Right lobe of liver (tissue), 6 donors: ENCODE measurements around the gene KLK3. TPM values are rescaled to one million over a fixed set of nuclear protein-coding genes. Genes with fewer than 3 reads are reported as not detected.
A peak's percentile ranks its signal among the peaks of the same experiment; 100 is the strongest.

Source experiments
- ATAC-seq, 4 donors: fragments of 200-7000 bp; cut with Tn5 transposase; one replicate each; pipeline ENCODE4 v1.9.1; 2020; ENCODE audit warnings: mild to moderate bottlenecking in 4 of 4, moderate library complexity in 4 of 4
- DNase-seq, 3 donors: peaks; one replicate each; pipeline ENCODE4 v3.0.0-alpha.2; 2020
- H3K27ac ChIP-seq, 3 donors: fragments of 200-600 bp; one replicate each; pipeline ENCODE4 v1.8.0; 2022
- H3K27me3 ChIP-seq, 2 donors: fragments of 200-600 bp; one replicate each; pipeline ENCODE4 v1.8.0; 2022
- H3K36me3 ChIP-seq, 4 donors: fragments of 200-600 bp; sonication (generic) in 1 of 4; one replicate each; pipeline versions ENCODE4 v1.5.1 to v1.8.0; 2017 to 2022; ENCODE audit warnings: control low read depth in 1 of 4
- H3K4me1 ChIP-seq, 4 donors: fragments of 200-600 bp; sonication (generic) in 1 of 4; one replicate each; pipeline versions ENCODE4 v1.5.1 to v1.8.0; 2017 to 2022; ENCODE audit warnings: control low read depth in 1 of 4
- H3K4me3 ChIP-seq, 3 donors: fragments of 200-600 bp; one replicate each; pipeline ENCODE4 v1.8.0; 2022
- H3K9me3 ChIP-seq, 4 donors: fragments of 200-600 bp; sonication (generic) in 1 of 4; one replicate each; pipeline versions ENCODE4 v1.5.1 to v1.8.0; 2017 to 2022; ENCODE audit warnings: control low read depth in 1 of 4
- CTCF ChIP-seq, 4 donors: fragments of 200-600 bp in 3 of 4; fragments of 450-650 bp in 1 of 4; IDR thresholded peaks; one replicate each; pipeline versions ENCODE4 v1.5.1 to v1.8.0; 2016 to 2022; ENCODE audit warnings: antibody characterized with exemption in 4 of 4, mild to moderate bottlenecking in 2 of 4
- POLR2A ChIP-seq: fragments of 450-650 bp; IDR thresholded peaks from one replicate; pipeline ENCODE4 v1.6.1; 2017; ENCODE audit warnings: antibody characterized with exemption, mild to moderate bottlenecking
- WGBS: methylation state at CpG from one replicate; pipeline ENCODE4 v1.1.6; 2018; ENCODE audit warnings: low coverage, low lambda C conversion rate; ENCODE audit not compliant: insufficient coverage; ENCODE audit errors: missing lambda C conversion rate; 5-methylcytosine and 5-hydroxymethylcytosine counted together
- intact Hi-C, 2 donors: fragments of 100-400 bp; cut with DNase I; formaldehyde crosslinking; loops; one replicate each; pipeline versions ENCODE4 v1.11.2 to v1.14.1; 2022
- total RNA-seq, 6 experiments: library from RNA; depleted of rRNA in 2 of 6; stranded (reverse); fragments of >200 nt in 2 of 6; fragmentation: NEBNext Ultra II Directional in 3 of 6; extraction: Animal tissue kit (Norgen Biotek cat#: 25700) in 3 of 6; gene quantifications; one replicate each; pipeline versions ENCODE4 v1.1.0 to v1.2.4, GENCODE V29; 2016 to 2023
- donor health status: DM: no; HTN: yes; CAD: no.
- donor health status: DM: no; HTN: no; CAD: no.
- donor health status: DM: no; HTN: no; CAD: no.
- donor health status: DM: no; HTN: yes; CAD: no.
- donor health status: DM: no; HTN: yes; CAD: no.

The KLK3 gene
- total RNA-seq, 6 experiments from 2014 or later, result not detected

GRCh38 chr19:50835785-50836542 is 18.8 kb upstream of the KLK3 start:
- no peaks in the 10 kb centered on the region for H3K9me3 ChIP-seq
- peak; percentile 95 to 99 (median 98) for ATAC-seq
- peak overlapping the region in 1 of 3 donors; percentile 29 for H3K27ac ChIP-seq

GRCh38 chr19:50836543-50837195 is 18.0 kb upstream of the KLK3 start:
- Histone ChIP-seq H3K27ac (no peak overlapping the region), H3K4me3 (peak overlapping the region in 1 of 3 donors; percentile 70), H3K27me3 (no peaks in the 10 kb centered on the region), H3K9me3 (no peaks in the 10 kb centered on the region), H3K36me3 (no peaks in the 10 kb centered on the region), H3K4me1 (peaks cover 0 to 3% (median 0%) of the 10 kb centered on the region in 4 donors)
- ATAC-seq, result no peak
- no peak for TF ChIP-seq POLR2A
- TF ChIP-seq CTCF (IDR thresholded peaks at IDR 0.05), result no peak
- intact Hi-C loops, result no loop called here
- 47% methylated on average over 15 of the region's 19 CpGs for WGBS
- DNase-seq, result no peak

More at GRCh38 chr19:50835785-50836542, 18.8 kb upstream of the KLK3 start:
- TF ChIP-seq CTCF (IDR thresholded peaks at IDR 0.05), result no peak
- TF ChIP-seq POLR2A, result peak; percentile 30
- Histone ChIP-seq H3K27me3 (no peaks in the 10 kb centered on the region), H3K4me3 (peak overlapping the region; percentile 55 to 70 (median 67)), H3K4me1 (peaks cover 0 to 3% (median 0%) of the 10 kb centered on the region in 4 donors), H3K36me3 (no peaks in the 10 kb centered on the region)
- intact Hi-C loops, result no loop called here
- peak; percentile 86 to 92 (median 91) for DNase-seq
- WGBS, result 21% methylated on average over 7 of the region's 67 CpGs

GRCh38 chr19:50837300-50837699 is 17.4 kb upstream of the KLK3 start:
- Histone ChIP-seq H3K4me1 (peaks cover 0 to 3% (median 0%) of the 10 kb centered on the region in 4 donors), H3K27me3 (no peaks in the 10 kb centered on the region), H3K9me3 (no peaks in the 10 kb centered on the region), H3K27ac (no peak overlapping the region), H3K4me3 (no peak overlapping the region), H3K36me3 (no peaks in the 10 kb centered on the region)
- WGBS, result 93% methylated on average over 4 of the region's 10 CpGs
- ATAC-seq, result no peak
- TF ChIP-seq POLR2A, result no peak
- no peak for TF ChIP-seq CTCF (IDR thresholded peaks at IDR 0.05)
- no peak for DNase-seq
- intact Hi-C loops, result no loop called here

GRCh38 chr19:50838239-50838638 is 16.5 kb upstream of the KLK3 start:
- H3K9me3 ChIP-seq, result no peaks in the 10 kb centered on the region
- WGBS, result 11% methylated on average over 6 of the region's 6 CpGs
- no peak for DNase-seq
- TF ChIP-seq CTCF (IDR thresholded peaks at IDR 0.05), result no peak
- no peak for TF ChIP-seq POLR2A
- no peak for ATAC-seq
- no peak overlapping the region for H3K4me3 ChIP-seq
- no peak overlapping the region for H3K27ac ChIP-seq
- intact Hi-C loops, result no loop called here
- H3K27me3 ChIP-seq, result no peaks in the 10 kb centered on the region
- no peaks in the 10 kb centered on the region for H3K36me3 ChIP-seq
- peaks cover 0 to 3% (median 0%) of the 10 kb centered on the region in 4 donors for H3K4me1 ChIP-seq
